Stimulated activated CD8-positive, alpha-beta memory T cell treated with anti-CD3 and anti-CD28 coated beads, Interleukin-12 subunit alpha, Interleukin-12 subunit beta, amount 100 ng/mL, for 1 hour (primary cell): ENCODE data around the gene RBMS3.

Experiments used
- DNase-seq: peaks from one replicate; pipeline ENCODE4 v3.0.0-alpha.2; 2020; ENCODE audit warnings: low read depth

RBMS3 gene

GRCh38 chr3:29942297-29942696 is 661.4 kb downstream of the RBMS3 start:
- DNase-seq = no peak

GRCh38 chr3:29949131-29949530 is 668.3 kb downstream of the RBMS3 start:
- DNase-seq = no peak

- DNase-seq = no peak
Observed at GRCh38 chr3:29949940-29950616, 669.2 kb downstream of the RBMS3 start.

GRCh38 chr3:29952431-29952830 is 671.6 kb downstream of the RBMS3 start:
- no peak for DNase-seq

- no peak for DNase-seq
Observed at GRCh38 chr3:29955413-29955812, 674.5 kb downstream of the RBMS3 start.

GRCh38 chr3:29958816-29959215 is 677.9 kb downstream of the RBMS3 start:
- no peak for DNase-seq

GRCh38 chr3:29971895-29972294 is 691.0 kb downstream of the RBMS3 start:
- no peak for DNase-seq

- DNase-seq = no peak
Observed at GRCh38 chr3:29972320-29972993, 691.6 kb downstream of the RBMS3 start.

GRCh38 chr3:29973763-29974162 is 692.9 kb downstream of the RBMS3 start:
- no peak for DNase-seq

GRCh38 chr3:29976871-29977270 is 696.0 kb downstream of the RBMS3 start:
- no peak for DNase-seq

GRCh38 chr3:29977360-29977759 is 696.5 kb downstream of the RBMS3 start:
- no peak for DNase-seq

- DNase-seq = no peak
Observed at GRCh38 chr3:29978036-29978435, 697.2 kb downstream of the RBMS3 start.

- no peak for DNase-seq
Observed at GRCh38 chr3:29991198-29991597, 710.3 kb downstream of the RBMS3 start.

- no peak for DNase-seq
Observed at GRCh38 chr3:30002797-30003196, 721.9 kb downstream of the RBMS3 start.

GRCh38 chr3:30003741-30004140 is 722.9 kb downstream of the RBMS3 start:
- DNase-seq = no peak

GRCh38 chr3:30004481-30004880 is 723.6 kb downstream of the RBMS3 start:
- DNase-seq = no peak

GRCh38 chr3:30006111-30006510 is 725.2 kb downstream of the RBMS3 start:
- DNase-seq = no peak

GRCh38 chr3:30007668-30008067 is 726.8 kb downstream of the RBMS3 start:
- no peak for DNase-seq

GRCh38 chr3:30011237-30011803 is 730.4 kb downstream of the RBMS3 start:
- DNase-seq = no peak

GRCh38 chr3:30012941-30013543 is 732.2 kb downstream of the RBMS3 start:
- peak; percentile 20 for DNase-seq

GRCh38 chr3:30017901-30018300 is 737.0 kb downstream of the RBMS3 start:
- DNase-seq = no peak

GRCh38 chr3:30020380-30020779 is 739.5 kb downstream of the RBMS3 start:
- DNase-seq = no peak

- no peak for DNase-seq
Observed at GRCh38 chr3:30024466-30024865, 743.6 kb downstream of the RBMS3 start.
